ENCODE data around the gene TOR2A. TPM values are rescaled to one million over a fixed set of nuclear protein-coding genes. Genes with fewer than 3 reads are reported as not detected.

The TOR2A gene
- total RNA-seq, 4 donors from 2014 or later = 10.7 to 12.5 (median 11.5) TPM

DNA sequence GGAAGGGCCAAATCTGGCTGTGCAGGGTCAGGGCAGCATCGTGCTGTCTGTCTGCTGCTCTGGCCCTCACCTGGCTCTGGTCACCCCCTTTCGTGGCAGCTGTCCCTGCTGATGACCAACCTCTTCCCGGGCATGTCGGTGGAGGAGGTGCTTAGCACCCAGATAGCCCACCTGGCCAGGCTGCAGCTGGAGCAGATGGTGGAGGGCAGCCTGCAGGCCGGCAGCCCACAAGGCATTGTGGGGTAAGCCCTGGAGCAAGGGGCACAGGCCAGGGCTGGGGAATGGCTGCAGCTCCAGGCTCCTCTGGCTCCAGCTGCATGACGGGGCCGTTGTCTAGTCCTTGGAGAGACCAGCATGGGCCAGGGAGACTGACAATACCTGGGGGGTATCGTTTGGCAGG lies 8.2 kb downstream of the TOR2A start:
- H3K4me1 ChIP-seq = peaks cover 0 to 24% (median 6%) of the 10 kb centered on the region in 3 donors
- intact Hi-C loops (cut with DNase I) = loop anchor here (10.0 kb wide), 1 partner anchor 222 kb away; no protein-coding TSS in a partner anchor
- H3K9me3 ChIP-seq = no peaks in the 10 kb centered on the region
- H3K4me3 ChIP-seq = no peak overlapping the region
- DNase-seq = no peak
- H3K36me3 ChIP-seq = peaks cover 0 to 19% (median 2%) of the 10 kb centered on the region in 3 donors
- TF ChIP-seq POLR2A (IDR thresholded peaks at IDR 0.05) (no peak), CTCF (IDR thresholded peaks at IDR 0.05) (no peak)
- H3K27ac ChIP-seq = no peak overlapping the region
- 71 to 89% methylated on average over 4 to 5 of the region's 8 CpGs for WGBS, 2 donors
- H3K27me3 ChIP-seq = no peaks in the 10 kb centered on the region

GRCh38 chr9:127724012-127724411 lies 11.1 kb downstream of the TOR2A start:
- TF ChIP-seq POLR2A (IDR thresholded peaks at IDR 0.05) (no peak), CTCF (IDR thresholded peaks at IDR 0.05) (no peak)
- WGBS, 2 donors = 36 to 47% methylated on average over 3 to 13 of the region's 23 CpGs
- no peaks in the 10 kb centered on the region for H3K9me3 ChIP-seq
- intact Hi-C loops (cut with DNase I) = loop anchor here (5.0 to 10.0 kb wide), 2 partner anchors 117 to 219 kb away; no protein-coding TSS in a partner anchor
- peak overlapping the region in 1 of 4 donors; percentile 3 for H3K27ac ChIP-seq
- no peak for DNase-seq
- H3K27me3 ChIP-seq = no peaks in the 10 kb centered on the region
- H3K4me1 ChIP-seq = peaks cover 0 to 34% (median 6%) of the 10 kb centered on the region in 3 donors
- no peaks in the 10 kb centered on the region for H3K36me3 ChIP-seq
- no peak overlapping the region for H3K4me3 ChIP-seq

GRCh38 chr9:127723444-127723843 lies 11.7 kb downstream of the TOR2A start:
- Histone ChIP-seq H3K36me3 (no peaks in the 10 kb centered on the region), H3K27me3 (no peaks in the 10 kb centered on the region), H3K27ac (no peak overlapping the region), H3K9me3 (no peaks in the 10 kb centered on the region), H3K4me3 (no peak overlapping the region), H3K4me1 (peaks cover 0 to 34% (median 6%) of the 10 kb centered on the region in 3 donors)
- 13 to 16% methylated on average over 3 to 5 of the region's 5 CpGs for WGBS, 2 donors
- TF ChIP-seq POLR2A (IDR thresholded peaks at IDR 0.05) (no peak), CTCF (IDR thresholded peaks at IDR 0.05) (no peak)
- no peak for DNase-seq
- intact Hi-C loops (cut with DNase I) = loop anchor here (5.0 to 10.0 kb wide), 2 partner anchors 116 to 219 kb away; no protein-coding TSS in a partner anchor

DNA sequence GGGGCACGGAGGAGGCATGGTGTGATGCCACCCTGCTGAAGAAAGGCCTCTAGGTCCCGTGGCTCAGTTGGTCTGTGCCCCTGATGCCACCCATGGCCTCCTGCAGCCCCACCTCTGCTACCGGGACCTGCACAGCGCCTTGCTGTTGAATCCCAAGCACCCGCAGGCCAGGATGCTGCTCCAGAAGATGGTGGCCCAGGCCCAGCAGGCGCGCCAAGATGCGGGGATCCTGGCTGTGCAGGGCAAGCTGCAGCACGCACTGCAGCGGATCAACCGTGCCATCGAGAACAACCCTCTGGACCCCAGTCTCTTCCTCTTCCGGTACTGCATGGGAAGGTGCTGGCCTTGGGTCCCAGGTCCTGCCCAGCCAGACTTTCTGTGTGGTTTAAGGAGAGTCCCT lies 12.1 kb downstream of the TOR2A start:
- TF ChIP-seq POLR2A (IDR thresholded peaks at IDR 0.05) (no peak), CTCF (IDR thresholded peaks at IDR 0.05) (no peak)
- no peak for DNase-seq
- H3K27ac ChIP-seq = no peak overlapping the region
- H3K27me3 ChIP-seq = no peaks in the 10 kb centered on the region
- no peaks in the 10 kb centered on the region for H3K9me3 ChIP-seq
- H3K4me1 ChIP-seq = peaks cover 0 to 34% (median 6%) of the 10 kb centered on the region in 3 donors
- intact Hi-C loops (cut with DNase I) = loop anchor here (5.0 to 10.0 kb wide), 2 partner anchors 116 to 218 kb away; no protein-coding TSS in a partner anchor
- H3K4me3 ChIP-seq = no peak overlapping the region
- H3K36me3 ChIP-seq = no peaks in the 10 kb centered on the region
- WGBS, 2 donors = 61 to 80% methylated on average over 3 to 6 of the region's 13 CpGs

DNA sequence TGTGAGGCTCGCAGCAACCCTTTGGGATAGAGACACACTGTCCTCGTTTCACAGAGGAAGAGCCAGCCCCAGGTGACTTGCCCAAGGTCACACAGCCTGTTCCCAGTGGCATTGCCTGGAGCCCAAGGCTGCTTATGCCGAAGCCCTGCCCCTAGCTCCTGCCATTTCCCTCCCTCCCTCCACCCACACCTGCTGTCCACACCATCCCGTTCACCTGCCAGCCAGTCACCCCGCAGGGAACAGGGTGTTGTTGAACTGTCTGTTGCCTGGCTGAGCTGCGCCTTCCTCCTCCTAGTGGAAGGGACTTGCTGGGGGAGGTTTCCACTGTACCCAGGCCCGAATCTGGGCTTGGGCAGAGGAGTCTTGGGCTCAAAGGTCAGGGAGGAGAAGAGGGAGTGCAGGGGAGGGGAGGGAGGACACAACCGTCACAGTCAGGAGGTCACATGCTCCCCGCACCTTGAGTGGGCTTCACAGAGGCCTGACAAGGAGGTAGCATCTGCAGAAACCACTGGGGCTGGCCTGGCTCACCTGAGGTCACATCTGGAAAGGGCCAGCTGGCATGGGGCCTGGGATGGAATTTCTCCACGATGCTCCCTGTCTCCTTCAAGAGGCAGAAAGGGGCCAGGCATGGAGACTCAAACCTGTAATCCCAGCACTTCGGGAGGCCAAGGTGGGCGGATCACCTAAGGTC lies 12.9 kb downstream of the TOR2A start:
- Histone ChIP-seq H3K4me1 (peaks cover 0 to 34% (median 6%) of the 10 kb centered on the region in 3 donors), H3K9me3 (no peaks in the 10 kb centered on the region), H3K4me3 (no peak overlapping the region), H3K36me3 (no peaks in the 10 kb centered on the region), H3K27ac (no peak overlapping the region), H3K27me3 (no peaks in the 10 kb centered on the region)
- 65 to 72% methylated on average over 7 of the region's 12 CpGs for WGBS, 2 donors
- no peak for TF ChIP-seq POLR2A (IDR thresholded peaks at IDR 0.05)
- no peak for TF ChIP-seq CTCF (IDR thresholded peaks at IDR 0.05)
- no peak for DNase-seq
- intact Hi-C loops (cut with DNase I) = loop anchor here (5.0 to 10.0 kb wide), 2 partner anchors 115 to 217 kb away; no protein-coding TSS in a partner anchor

Data from esophagus squamous epithelium (tissue), 5 donors.